Gastrocnemius medialis (tissue), 4 donors: ENCODE data around the gene NECAB3. TPM values are rescaled to one million over a fixed set of nuclear protein-coding genes. Genes with fewer than 3 reads are reported as not detected.

Experiments
- ATAC-seq, 2 donors: fragments of 150-250 bp; one replicate each; pipeline ENCODE4 v1.9.1; 2016
- DNase-seq, 2 donors: peaks; one replicate each; pipeline ENCODE4 v3.0.0-alpha.2; 2019
- H3K27ac ChIP-seq, 4 donors: fragments of 200-600 bp; sonication (generic); 1 replicate in 1 of 4; 2 replicates in 3 of 4; pipeline ENCODE4 v1.5.1; 2016 to 2018; ENCODE audit warnings: mild to moderate bottlenecking in 2 of 4, moderate library complexity in 1 of 4
- H3K27me3 ChIP-seq, 3 donors: fragments of 200-600 bp; sonication (generic) in 2 of 3; 1 replicate in 1 of 3; 2 replicates in 2 of 3; pipeline versions ENCODE4 v1.5.1 to v1.6.0; 2016 to 2019; ENCODE audit warnings: mild to moderate bottlenecking in 1 of 3, moderate library complexity in 1 of 3
- H3K36me3 ChIP-seq, 2 donors: fragments of 200-600 bp; sonication (generic) in 1 of 2; one replicate each; pipeline ENCODE4 v1.5.1; 2017 to 2018
- H3K4me1 ChIP-seq, 2 donors: fragments of 200-600 bp; sonication (generic) in 1 of 2; one replicate each; pipeline ENCODE4 v1.5.1; 2016 to 2017; ENCODE audit warnings: mild to moderate bottlenecking in 2 of 2
- H3K4me3 ChIP-seq, 4 donors: fragments of 200-600 bp; sonication (generic) in 3 of 4; 1 replicate in 1 of 4; 2 replicates in 3 of 4; pipeline ENCODE4 v1.5.1; 2016 to 2019; ENCODE audit warnings: mild to moderate bottlenecking in 2 of 4
- H3K9me3 ChIP-seq, 3 donors: fragments of 200-600 bp; sonication (generic) in 2 of 3; 1 replicate in 1 of 3; 2 replicates in 2 of 3; pipeline ENCODE4 v1.5.1; 2016 to 2019
- POLR2A ChIP-seq, 2 donors: fragments of 450-650 bp; IDR thresholded peaks; one replicate each; pipeline ENCODE4 v1.6.1; 2017; ENCODE audit warnings: antibody characterized with exemption in 2 of 2, mild to moderate bottlenecking in 2 of 2, moderate library complexity in 2 of 2
- in situ Hi-C, 4 donors: fragments of 200-750 bp; cut with MboI; loops; one replicate each; pipeline versions ENCODE4 v1.15.0 to v1.8.0; 2017; ENCODE audit warnings: low sequenced_read_pairs in 4 of 4
- intact Hi-C: fragments of 100-400 bp; cut with DNase I; formaldehyde crosslinking; loops from one replicate; pipeline ENCODE4 v1.15.1; 2023; ENCODE audit warnings: low total_unique reads
- total RNA-seq, 4 donors: library from RNA; depleted of rRNA; stranded (reverse); fragments of >200 nt; gene quantifications; one replicate each; pipeline versions ENCODE4 v1.1.0 to v1.2.3, GENCODE V29; 2016
- TF ChIP-seq, protein P1 (sequence below), 5 experiments: fragments of 450-650 bp in 3 of 5; fragments of 200-600 bp in 2 of 5; sonication (generic) in 2 of 5; IDR thresholded peaks in 4 of 5; conservative IDR thresholded peaks in 1 of 5; 1 replicate in 4 of 5; 2 replicates in 1 of 5; pipeline ENCODE4 v1.5.1; 2016 to 2019; ENCODE audit warnings: antibody characterized with exemption in 5 of 5, mild to moderate bottlenecking in 3 of 5, moderate library complexity in 3 of 5

The NECAB3 gene
- total RNA-seq, 4 donors from 2014 or later, result 72.3 to 127 (median 107) TPM

DNA sequence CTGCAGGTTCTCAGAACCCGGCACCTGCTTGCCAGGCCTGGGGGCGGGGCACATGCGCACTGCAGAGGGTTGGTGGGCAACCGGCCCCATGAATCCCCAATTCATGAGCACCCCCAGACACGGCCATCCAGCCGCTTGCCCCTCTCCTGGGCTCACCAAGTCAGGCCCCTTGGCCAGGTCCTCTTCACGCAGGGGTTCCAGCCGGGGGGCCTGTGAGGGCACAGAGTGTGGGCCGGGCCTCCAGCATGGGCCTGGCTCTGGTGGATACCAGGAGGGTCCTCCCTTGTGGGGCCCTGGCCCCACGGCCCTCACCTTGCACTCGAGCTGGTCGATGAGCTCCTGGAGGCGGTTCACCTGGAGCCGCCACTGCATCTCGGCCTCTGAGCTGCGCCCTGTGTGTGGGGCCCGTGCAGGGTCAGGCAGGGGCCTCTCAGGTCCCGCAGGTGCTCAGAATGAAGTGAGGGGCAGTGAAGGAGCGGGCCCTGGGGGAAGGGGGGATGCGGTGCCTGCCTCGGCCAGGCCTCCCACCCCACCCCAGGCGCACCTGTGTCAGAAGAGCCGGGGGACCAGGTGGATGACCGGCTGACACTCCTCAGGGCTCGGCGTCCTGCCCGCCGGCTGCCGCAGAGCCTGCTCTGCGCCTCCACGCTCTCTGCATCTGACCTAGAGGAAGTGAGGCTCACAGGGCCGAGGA lies 14.7 kb downstream of the NECAB3 start:
- no peak for TF ChIP-seq POLR2A (IDR thresholded peaks at IDR 0.05)
- TF ChIP-seq, protein P1, sequence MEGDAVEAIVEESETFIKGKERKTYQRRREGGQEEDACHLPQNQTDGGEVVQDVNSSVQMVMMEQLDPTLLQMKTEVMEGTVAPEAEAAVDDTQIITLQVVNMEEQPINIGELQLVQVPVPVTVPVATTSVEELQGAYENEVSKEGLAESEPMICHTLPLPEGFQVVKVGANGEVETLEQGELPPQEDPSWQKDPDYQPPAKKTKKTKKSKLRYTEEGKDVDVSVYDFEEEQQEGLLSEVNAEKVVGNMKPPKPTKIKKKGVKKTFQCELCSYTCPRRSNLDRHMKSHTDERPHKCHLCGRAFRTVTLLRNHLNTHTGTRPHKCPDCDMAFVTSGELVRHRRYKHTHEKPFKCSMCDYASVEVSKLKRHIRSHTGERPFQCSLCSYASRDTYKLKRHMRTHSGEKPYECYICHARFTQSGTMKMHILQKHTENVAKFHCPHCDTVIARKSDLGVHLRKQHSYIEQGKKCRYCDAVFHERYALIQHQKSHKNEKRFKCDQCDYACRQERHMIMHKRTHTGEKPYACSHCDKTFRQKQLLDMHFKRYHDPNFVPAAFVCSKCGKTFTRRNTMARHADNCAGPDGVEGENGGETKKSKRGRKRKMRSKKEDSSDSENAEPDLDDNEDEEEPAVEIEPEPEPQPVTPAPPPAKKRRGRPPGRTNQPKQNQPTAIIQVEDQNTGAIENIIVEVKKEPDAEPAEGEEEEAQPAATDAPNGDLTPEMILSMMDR (IDR thresholded peaks at IDR 0.05 in 4 of 5, conservative IDR thresholded peaks at IDR 0.05 in 1 of 5), result no peak
- H3K27me3 ChIP-seq, result no peaks in the 10 kb centered on the region
- in situ Hi-C loops, result loop anchor here in 2 of 4 donors (10.0 kb wide), 2 partner anchors 195 to 205 kb away; no protein-coding TSS in a partner anchor
- ATAC-seq, result no peak
- no peak overlapping the region for H3K27ac ChIP-seq
- H3K4me3 ChIP-seq, result no peak overlapping the region
- intact Hi-C loops, result loop anchor here (10.0 kb wide), 2 partner anchors 175 to 335 kb away; partner anchors contain the start of gene RALY
- peaks cover 7 to 13% of the 10 kb centered on the region in 2 donors for H3K4me1 ChIP-seq
- no peaks in the 10 kb centered on the region for H3K9me3 ChIP-seq
- DNase-seq, result no peak
- peaks cover 0 to 41% of the 10 kb centered on the region in 2 donors for H3K36me3 ChIP-seq

DNA sequence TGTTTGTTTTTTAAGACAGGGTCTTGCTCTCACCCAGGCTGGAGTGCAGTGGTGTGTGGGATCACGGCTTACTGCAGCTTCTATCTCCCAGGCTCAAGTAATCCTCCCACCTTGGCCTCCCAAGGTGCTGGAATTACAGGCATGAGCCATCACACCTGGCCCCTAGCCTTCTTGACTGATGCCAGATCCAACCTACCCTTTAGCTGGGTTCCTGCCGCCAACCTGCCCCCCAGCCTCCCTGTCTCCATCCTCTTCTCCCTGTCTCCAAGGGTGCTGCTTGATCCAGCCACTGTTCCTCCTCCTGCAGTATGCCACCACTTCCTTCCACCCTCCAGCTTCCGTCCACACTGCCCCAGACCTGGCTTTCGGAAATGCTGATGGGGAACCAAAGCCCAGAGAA lies 15.3 kb downstream of the NECAB3 start:
- ATAC-seq, result no peak
- Histone ChIP-seq H3K36me3 (peaks cover 0 to 41% of the 10 kb centered on the region in 2 donors), H3K4me3 (no peak overlapping the region), H3K9me3 (no peaks in the 10 kb centered on the region), H3K27ac (no peak overlapping the region), H3K27me3 (no peaks in the 10 kb centered on the region), H3K4me1 (peaks cover 7 to 10% of the 10 kb centered on the region in 2 donors)
- no peak for DNase-seq
- intact Hi-C loops (no loop called here), in situ Hi-C loops (loop anchor here in 1 of 4 donors (10.0 kb wide), 1 partner anchor 204 kb away; no protein-coding TSS in a partner anchor)
- TF ChIP-seq, protein P1 (IDR thresholded peaks at IDR 0.05 in 4 of 5, conservative IDR thresholded peaks at IDR 0.05 in 1 of 5), result no peak
- no peak for TF ChIP-seq POLR2A (IDR thresholded peaks at IDR 0.05)

DNA sequence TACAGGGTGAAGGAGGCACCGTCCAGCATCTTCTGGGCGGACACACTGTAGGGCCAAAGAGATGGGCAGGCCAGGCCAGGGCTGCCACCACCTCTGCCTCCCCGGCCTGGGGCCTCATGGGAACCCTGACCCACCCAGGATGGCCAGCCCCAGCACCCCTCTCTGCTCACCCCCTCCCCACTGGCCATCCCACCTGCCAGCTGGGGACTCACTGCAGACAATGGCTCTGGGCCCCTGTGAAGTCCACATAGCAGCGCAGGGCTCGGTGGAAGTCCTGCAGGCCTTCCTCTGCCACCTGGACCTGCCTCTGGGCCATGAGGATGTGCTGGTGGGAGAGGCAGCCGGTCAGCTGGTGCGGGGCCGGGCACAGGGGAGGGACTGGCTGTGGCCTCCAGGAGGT lies 15.7 kb downstream of the NECAB3 start:
- H3K9me3 ChIP-seq, result no peaks in the 10 kb centered on the region
- no peak overlapping the region for H3K4me3 ChIP-seq
- H3K36me3 ChIP-seq, result peaks cover 0 to 41% of the 10 kb centered on the region in 2 donors
- intact Hi-C loops (no loop called here), in situ Hi-C loops (loop anchor here in 1 of 4 donors (10.0 kb wide), 1 partner anchor 204 kb away; no protein-coding TSS in a partner anchor)
- H3K4me1 ChIP-seq, result peaks cover 10 to 11% of the 10 kb centered on the region in 2 donors
- H3K27ac ChIP-seq, result no peak overlapping the region
- TF ChIP-seq, protein P1 (IDR thresholded peaks at IDR 0.05 in 4 of 5, conservative IDR thresholded peaks at IDR 0.05 in 1 of 5), result no peak
- no peak for TF ChIP-seq POLR2A (IDR thresholded peaks at IDR 0.05)
- ATAC-seq, result no peak
- no peak for DNase-seq
- H3K27me3 ChIP-seq, result no peaks in the 10 kb centered on the region

DNA sequence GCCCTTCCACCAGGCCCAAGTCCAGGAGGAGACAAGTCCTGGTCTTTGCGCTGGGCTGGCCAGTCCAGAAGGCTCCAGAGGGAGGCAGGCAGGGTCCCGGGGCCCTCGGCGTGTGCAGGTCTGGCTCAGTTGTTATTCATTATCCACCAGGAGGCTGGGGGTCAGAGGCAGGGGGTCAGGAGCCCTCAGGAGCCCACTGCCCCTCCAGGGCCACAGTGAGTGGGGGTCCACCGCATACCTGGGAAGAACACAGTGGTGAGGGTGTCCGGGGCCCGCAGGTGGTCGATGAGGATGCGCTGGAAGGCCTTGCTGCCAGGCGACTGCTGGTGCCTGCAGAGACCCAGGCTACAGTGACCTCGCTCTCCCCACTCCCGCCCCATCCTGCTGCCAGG lies 16.5 kb downstream of the NECAB3 start:
- peaks cover 7 to 8% of the 10 kb centered on the region in 2 donors for H3K4me1 ChIP-seq
- H3K27ac ChIP-seq, result no peak overlapping the region
- H3K36me3 ChIP-seq, result peaks cover 0 to 41% of the 10 kb centered on the region in 2 donors
- H3K4me3 ChIP-seq, result no peak overlapping the region
- TF ChIP-seq POLR2A (IDR thresholded peaks at IDR 0.05), result no peak
- TF ChIP-seq, protein P1 (IDR thresholded peaks at IDR 0.05 in 4 of 5, conservative IDR thresholded peaks at IDR 0.05 in 1 of 5), result no peak
- H3K9me3 ChIP-seq, result no peaks in the 10 kb centered on the region
- no peak for DNase-seq
- in situ Hi-C loops, result loop anchor here in 1 of 4 donors (10.0 kb wide), 1 partner anchor 203 kb away; no protein-coding TSS in a partner anchor
- no peak for ATAC-seq
- intact Hi-C loops, result no loop called here
- no peaks in the 10 kb centered on the region for H3K27me3 ChIP-seq
